GM19099 (cell line): Measurements from ENCODE around the gene PLA2G4D.

Source experiments
- POLR2A ChIP-seq: IDR thresholded peaks from 3 replicates; pipeline ENCODE4 v1.6.1; 2011; ENCODE audit warnings: low read depth; ENCODE audit not compliant: insufficient read length; ENCODE audit errors: extremely low read depth

Gene PLA2G4D

GRCh38 chr15:42107473-42107872 is 13.1 kb upstream of the PLA2G4D start:
- no peak for TF ChIP-seq POLR2A

GRCh38 chr15:42106288-42106687 is 11.9 kb upstream of the PLA2G4D start:
- TF ChIP-seq POLR2A = no peak

- no peak for TF ChIP-seq POLR2A
These were observed 9.9 kb upstream of the PLA2G4D start for GRCh38 chr15:42104095-42104891.

GRCh38 chr15:42102646-42103235 is 8.4 kb upstream of the PLA2G4D start:
- no peak for TF ChIP-seq POLR2A

GRCh38 chr15:42101861-42102260 is 7.5 kb upstream of the PLA2G4D start:
- no peak for TF ChIP-seq POLR2A

GRCh38 chr15:42100021-42100800 is 5.8 kb upstream of the PLA2G4D start:
- TF ChIP-seq POLR2A = no peak

GRCh38 chr15:42097018-42097417 is 2.7 kb upstream of the PLA2G4D start:
- TF ChIP-seq POLR2A = no peak

GRCh38 chr15:42093966-42094365 is 396 bp downstream of the PLA2G4D start:
- no peak for TF ChIP-seq POLR2A

- no peak for TF ChIP-seq POLR2A
These were observed 1.7 kb downstream of the PLA2G4D start for GRCh38 chr15:42092398-42093318.

- TF ChIP-seq POLR2A = no peak
These were observed 3.6 kb downstream of the PLA2G4D start for GRCh38 chr15:42090781-42091180.

- TF ChIP-seq POLR2A = no peak
These were observed 4.0 kb downstream of the PLA2G4D start for GRCh38 chr15:42090370-42090769.

- no peak for TF ChIP-seq POLR2A
These were observed 4.4 kb downstream of the PLA2G4D start for GRCh38 chr15:42089942-42090341.

GRCh38 chr15:42088801-42089640 is 5.3 kb downstream of the PLA2G4D start:
- TF ChIP-seq POLR2A = no peak

GRCh38 chr15:42087926-42088800 is 6.2 kb downstream of the PLA2G4D start:
- TF ChIP-seq POLR2A = no peak

GRCh38 chr15:42087460-42087859 is 6.9 kb downstream of the PLA2G4D start:
- no peak for TF ChIP-seq POLR2A
